NCI-H510A treated with DMSO at 0.1 percent for 48 hours (cell line): Measurements from ENCODE around the gene TLE2.

Experiments used
- DNase-seq: peaks from one replicate; lab custom pipeline; 2025; lab: John Stamatoyannopoulos, UW

TLE2 gene

DNA sequence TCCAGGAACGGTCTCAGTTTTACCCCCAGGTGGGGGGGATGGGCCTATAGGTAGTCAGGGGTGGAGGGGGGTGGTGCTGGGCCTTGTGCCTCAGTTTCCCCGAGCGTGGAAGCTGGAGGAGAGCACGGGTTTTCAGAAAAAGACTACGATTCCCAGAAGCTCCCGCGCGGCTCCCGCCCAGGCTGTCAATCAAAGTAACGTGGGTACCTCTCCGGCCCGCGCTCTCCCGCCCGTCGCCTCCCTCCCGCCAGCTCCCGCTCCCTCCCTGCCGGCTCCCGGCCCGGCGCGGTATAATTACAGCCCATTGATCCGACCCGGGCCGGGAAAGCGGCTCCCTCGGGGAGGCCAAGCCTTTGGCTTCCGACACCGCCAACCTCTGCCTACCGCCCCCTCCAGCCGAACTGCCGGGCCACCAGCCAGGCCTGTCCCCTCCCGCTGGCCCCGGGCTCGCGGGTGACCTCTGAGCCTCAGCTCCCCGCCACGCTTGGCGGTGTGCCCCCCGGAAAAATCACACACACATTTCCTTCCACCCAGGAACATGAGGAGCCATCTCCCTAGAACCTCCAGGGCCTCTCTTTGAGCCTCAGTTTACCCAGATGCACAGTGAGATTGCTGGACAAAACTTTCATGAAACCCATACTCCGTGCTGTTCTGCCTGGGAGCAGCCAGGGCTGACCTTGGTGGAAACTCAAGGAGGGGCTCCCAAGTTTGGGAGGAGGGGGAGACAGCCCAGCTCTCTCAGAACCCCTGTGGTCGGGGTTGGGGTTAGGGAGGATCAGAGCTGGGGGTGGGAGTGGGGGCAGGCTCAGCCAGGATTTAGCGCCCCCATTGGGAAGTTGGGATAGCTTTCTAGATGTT lies 7.3 kb upstream of the TLE2 start:
- DNase-seq, result peak; percentile 75

DNA sequence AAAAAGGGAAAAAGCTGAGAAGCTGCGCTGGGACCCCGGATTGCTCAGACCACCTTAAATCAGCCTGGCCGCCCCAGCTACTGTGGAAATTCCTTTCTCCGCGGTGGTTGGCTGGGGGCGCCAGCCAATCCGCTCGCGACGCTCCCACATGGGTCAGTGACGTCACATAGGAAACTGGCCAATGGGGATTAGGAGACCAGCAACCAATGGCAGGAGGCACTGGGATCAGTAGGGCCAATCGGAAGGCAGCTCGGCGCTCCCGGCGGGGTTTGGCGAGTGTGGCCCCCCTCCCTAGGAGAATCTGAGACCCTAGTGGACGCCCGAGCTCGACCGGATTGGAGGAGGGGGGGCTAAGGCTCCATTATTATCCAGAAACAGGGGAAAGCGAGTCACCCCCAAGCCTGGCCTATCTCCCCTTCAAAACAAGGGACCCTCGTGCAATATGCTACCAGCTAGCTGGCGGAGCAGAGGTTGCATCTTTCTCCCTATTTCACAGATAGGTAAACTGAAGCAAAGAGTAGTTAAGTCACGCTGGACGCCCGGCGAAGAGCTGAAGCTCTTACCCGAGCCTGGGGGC lies 6.5 kb upstream of the TLE2 start:
- DNase-seq, result peak; percentile 88

DNA sequence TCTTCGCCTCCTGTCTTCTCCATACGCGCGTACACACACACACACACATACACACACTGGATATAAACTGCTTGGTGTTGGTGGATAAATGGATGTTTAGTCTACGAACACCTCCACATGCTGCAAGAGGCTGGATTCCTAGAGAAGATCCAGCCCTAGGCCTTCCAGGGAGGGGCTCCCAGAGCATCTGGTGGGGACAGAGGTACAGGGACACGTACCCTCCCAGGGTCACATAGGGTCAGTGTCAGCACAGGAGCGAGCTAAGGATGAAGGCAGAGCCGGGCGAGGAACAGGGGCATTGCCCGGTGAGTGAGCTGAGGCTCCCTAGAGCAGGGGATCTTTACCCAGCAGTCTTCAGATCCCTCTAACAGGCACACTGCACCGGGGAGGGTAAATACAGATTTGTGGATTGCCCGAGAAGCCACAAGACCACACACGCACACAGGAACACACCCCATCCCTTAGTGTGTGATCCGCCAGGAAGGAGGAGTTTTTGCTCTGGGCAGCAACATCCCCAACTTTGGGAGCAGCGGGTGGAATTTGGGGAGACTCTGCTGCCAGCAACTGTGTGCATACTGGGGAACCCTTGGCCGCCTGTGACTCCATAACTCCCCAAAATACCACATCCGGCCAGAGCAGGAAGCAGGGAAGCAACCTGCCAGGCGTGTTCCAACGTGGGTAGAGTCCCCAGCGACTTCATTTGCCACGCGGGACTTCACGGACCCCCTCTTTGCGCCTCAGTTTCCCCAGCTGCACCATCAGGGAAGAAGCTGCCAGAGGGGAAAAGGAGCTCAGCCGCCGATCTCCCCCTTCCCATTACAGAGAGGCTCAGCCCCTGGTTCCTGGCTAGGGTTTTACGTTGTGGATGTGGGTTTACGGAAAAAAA lies 5.8 kb upstream of the TLE2 start:
- no peak for DNase-seq

DNA sequence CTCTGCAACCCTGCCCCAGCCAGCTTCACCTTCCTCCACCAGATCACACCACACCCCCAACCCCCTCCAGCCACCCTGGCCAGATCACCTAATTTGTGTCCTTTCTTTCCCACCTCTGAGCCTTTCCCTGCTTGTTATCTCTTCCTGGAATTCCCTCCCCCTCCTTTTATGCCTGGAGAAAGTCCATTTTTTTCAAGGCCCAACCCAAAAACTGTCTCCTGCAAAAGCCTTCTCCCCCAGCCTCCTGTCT lies 5.3 kb upstream of the TLE2 start:
- DNase-seq, result no peak

DNA sequence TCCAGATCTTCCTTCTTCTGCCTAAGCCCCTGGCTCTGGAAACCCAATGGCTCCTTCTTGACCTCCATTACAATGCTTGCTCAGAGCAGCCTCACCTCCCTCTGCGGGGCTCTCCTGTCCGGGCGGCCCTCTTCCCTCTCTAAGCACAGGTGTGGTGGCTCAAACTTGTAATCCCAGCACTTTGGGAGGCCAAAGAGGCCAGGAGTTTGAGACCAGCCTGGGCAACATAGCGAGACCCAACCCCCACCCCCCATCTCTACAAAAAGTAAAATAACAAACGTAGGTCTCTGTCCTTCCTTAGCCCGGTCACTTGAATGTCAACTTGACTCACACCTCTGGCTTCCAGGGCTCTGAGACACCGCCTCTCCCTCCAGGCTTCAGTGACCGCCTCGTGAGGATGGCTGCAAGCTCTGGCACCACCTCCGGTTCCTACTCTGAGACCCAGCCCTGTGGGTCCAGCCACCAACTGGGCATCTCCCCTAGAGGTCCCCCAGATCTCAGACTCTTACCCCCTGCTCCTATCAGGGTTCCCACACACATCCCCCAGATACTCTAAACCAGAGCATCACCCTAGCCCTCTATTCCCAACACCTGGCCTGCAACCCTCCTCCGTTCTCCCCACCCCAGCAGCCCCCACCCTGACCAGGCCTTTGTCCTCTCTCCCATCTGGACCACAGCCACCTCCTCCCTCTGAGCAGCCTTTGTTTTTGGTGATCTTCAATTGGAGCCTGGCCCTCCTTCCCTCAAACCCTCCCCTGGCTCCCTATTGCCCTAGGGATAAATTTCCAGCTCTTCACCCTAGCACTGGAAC lies 4.7 kb upstream of the TLE2 start:
- no peak for DNase-seq

DNA sequence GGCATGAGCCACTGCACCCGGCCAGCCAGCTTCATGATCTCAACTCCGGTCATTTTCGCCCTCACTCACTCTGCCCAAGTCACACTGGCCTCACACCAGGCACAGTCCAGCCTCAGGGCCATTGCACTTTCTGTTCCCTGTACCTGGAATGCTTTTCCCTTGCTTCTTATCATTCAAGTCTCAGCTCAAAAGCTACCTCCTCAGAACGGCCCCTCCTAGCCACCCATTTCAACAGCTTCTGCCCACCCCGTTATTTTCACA lies 2.5 kb upstream of the TLE2 start:
- no peak for DNase-seq

DNA sequence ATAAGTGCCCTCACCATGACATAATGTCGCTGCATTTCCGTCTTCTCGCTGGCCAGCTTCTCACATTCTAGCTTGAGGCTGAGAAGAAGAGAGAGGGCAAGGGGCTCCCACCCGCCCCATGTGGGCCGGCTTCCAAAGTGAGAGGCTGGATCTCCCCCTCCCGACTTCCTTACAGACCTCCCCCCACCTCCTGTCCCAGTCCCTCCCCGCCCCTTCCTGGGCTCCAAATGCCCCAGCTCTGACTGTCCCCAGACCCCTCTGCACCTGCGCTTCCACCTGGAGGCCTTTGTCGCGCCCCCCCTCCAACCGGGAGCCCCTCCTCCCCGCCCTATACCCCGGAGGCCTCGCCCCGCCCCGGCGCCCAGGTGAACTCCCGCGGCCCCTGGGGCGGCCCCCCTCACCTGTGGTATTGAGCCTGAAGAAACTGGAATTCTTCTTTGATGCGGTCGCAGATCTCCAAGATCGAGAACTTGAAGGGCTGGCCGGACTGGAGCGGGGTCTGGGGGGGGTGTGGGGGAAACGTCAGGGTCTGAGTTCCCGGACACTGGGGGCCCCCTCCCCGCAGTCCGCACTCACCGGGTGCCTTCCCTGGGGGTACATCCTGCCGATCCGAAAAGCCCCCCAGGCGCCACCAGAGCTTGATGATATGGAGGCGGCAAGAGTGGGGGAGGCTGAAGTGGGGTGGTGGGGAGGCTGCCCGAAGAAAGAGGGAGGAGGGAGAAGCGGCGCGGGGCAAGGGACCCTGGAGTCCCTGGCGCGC lies 595 bp downstream of the TLE2 start:
- no peak for DNase-seq

DNA sequence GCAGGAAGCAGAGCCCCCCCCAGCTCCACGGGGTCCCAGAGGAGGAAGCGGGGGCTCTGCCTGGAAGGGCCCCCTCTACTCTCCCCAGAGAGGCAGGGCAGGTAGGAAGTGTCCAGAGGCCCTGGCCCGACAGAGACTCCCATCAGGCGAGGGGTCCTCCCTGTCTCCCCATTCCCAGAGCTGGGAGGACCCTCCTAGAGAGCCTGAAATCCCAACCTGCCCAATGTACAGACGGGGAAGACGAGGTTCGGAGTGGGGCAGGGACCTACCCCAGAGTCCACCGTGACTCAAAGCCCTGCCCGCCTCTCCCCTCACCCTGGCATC lies 1.1 kb downstream of the TLE2 start:
- DNase-seq, result no peak

DNA sequence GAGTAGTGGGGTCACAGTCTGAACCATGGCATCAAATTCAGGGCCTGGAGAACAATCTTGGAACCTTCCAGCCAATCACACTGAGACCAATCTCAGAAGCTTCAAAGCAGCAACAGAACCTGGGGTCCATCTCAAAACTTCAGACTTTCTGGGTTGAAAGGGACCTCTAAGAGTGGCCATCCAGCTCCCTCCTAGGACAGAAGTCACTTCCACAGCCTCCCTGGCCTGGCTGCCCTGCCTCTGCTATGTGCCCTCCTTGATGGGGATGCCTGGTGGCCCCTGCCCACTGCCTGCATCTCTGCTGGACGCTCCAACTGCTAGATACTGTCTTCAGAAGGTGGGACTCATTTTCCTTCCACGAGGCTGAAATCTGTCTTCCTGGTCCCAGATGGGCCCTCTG lies 1.8 kb downstream of the TLE2 start:
- no peak for DNase-seq

DNA sequence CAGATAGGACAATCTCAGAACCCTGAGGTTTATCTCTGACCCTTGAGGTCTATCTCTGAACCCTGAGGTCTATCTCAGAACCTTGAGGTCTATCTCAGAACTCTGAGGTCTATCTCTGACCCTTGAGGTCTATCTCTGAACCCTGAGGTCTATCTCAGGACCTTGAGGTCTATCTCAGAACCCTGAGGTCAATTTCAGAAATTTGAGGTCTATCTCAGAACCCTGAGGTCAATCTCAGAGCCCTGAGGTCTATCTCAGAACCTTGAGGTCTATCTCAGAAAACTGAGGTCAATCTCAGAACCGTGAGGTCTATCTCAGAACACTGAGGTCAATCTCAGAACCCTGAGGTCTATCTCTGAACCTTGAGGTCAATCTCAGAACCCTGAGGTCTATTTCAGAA lies 2.3 kb downstream of the TLE2 start:
- DNase-seq, result no peak

DNA sequence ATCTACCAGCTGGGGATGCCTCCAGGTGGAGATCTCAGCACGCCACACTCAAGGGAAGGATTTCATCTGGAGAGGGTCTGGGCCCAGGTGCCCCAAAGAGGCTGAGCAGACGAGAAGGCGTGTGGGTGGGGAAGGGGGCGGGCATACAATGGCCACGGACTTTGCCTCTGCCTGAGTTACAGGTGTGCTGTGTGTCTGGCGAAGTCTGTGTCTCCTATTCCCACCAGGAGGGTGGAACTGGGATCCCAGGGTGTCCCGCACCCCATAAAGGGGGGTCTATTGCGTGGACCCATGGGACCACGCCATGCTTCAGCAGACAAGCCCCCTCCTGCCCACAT lies 3.6 kb downstream of the TLE2 start:
- DNase-seq, result no peak

DNA sequence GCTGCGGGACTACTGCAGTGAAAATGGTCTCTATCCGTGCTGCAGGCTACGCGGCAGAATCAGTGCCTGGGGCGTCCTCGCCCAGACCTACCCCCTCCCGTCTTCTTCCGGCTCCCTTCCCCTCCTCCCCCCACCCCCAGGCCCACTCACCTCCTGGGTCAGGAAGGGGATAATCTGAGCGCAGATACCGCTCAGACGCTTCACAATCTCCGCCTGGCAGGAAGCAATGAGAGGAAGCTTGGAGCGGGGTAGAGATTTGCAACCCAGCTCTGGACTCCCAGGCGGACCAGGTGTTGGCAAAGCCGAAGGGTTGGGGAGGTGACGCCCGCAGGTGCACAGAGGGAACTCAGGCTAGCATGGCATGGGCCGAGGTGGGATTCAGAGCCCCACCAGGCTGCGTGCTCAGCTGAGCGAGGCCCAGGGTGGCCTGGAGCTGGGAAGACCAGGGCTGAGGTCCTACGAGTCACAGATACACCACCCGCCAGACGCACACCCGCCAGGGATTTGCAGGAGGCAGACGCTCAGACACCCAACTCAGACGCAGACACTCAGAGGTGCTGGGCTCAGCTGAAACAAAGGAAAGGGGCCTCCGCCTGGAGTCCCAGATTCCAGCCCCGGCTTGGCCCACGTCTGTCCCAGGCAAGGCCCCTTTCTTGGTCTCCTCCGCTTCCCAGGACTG lies 4.1 kb downstream of the TLE2 start:
- peak; percentile 25 for DNase-seq

DNA sequence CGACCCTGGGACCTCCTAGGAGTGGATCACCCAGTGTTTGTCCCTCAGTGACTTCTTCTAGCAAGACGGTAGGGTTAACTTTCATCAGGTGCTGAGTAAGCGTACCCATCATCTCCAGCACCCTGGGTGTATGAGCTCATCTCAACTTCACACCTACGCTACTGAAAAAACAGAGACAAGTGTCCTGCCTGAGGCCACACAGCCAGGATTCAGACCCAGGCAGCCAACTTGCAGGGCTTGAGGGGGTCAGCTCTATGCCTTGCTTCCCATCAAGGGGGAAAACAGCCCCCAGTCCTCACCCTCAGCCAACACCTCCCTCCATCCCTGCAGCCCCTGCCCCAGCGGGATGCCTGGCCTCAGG lies 4.6 kb downstream of the TLE2 start:
- DNase-seq, result no peak

DNA sequence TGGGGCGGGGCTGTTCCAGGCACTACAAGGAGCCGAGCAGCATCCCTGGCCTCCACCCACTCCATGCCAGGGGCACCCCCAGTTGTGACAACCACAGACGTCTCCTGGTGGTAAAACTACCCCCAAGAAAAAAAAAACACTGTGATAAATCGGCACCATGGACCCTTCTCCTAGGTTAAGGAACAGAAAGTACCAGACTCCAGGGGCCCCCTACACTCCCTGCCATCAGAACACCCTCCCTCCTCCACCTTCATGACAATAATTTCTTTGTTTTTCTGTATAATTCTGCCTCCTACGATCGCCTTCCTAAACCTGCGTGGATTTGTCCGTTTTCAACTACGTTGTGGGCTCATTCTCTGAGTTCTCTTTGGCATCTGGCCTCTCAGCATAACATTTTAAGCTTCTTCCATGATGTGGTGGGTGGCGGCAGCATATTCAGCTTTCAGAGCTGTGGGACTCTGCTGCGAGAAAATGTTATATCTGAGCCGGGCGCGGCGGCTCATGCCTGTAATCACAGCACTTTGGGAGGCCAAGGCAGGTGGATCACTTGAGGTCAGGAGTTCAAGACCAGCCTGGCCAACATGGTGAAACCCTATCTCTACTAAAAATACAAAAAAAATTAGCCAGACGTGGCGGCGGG lies 8.6 kb downstream of the TLE2 start:
- DNase-seq, result no peak

DNA sequence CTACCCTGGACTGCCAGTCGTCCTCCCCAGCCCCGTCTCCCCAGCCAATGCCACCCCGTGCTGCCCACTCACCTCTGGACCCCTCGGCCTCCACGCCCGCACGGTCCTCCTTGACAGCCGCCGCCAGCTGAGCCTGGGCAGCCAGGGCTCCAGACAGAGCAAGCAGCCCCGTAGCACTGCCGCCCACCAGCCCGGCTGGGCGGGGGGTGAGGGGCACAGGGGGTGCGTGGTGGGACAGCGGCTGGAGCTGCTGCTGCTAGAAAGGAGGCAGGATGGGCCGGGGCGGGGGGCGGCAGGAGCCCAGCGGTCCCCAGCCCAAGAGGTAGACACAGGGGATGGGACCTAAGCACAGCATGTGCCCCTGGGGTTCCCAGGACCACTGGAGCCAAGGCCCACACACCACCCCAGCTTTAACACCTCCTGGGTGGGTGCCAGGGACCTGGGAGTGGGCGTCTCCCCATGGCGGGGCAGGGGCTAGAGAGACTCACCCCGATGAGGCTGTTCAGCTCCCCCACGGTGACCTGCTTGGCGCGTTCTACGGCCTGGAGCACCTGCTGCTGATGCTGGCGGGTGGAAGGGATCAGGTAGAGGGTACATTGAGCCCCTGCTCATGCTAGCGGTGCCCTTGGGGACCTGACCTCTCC lies 9.7 kb downstream of the TLE2 start:
- no peak for DNase-seq

DNA sequence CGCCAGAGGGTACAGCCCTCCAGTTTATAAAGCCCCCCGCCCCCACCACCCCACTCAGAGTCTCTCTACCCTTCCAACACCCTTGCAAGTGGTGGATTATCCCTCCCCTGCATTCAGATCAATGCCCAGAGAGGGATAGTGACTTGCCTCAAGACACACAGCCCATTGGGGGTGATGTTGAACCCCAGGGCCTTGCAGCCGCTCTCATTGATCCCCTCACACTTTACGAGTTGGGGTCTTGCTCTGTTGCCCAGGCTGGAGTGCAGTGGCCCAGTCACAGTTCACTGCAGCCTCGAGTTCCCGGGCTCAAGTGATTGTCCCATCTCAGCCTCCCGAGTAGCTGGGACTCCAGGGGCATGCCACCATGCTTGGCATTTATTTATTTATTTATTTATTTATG lies 11.2 kb downstream of the TLE2 start:
- DNase-seq, result no peak

DNA sequence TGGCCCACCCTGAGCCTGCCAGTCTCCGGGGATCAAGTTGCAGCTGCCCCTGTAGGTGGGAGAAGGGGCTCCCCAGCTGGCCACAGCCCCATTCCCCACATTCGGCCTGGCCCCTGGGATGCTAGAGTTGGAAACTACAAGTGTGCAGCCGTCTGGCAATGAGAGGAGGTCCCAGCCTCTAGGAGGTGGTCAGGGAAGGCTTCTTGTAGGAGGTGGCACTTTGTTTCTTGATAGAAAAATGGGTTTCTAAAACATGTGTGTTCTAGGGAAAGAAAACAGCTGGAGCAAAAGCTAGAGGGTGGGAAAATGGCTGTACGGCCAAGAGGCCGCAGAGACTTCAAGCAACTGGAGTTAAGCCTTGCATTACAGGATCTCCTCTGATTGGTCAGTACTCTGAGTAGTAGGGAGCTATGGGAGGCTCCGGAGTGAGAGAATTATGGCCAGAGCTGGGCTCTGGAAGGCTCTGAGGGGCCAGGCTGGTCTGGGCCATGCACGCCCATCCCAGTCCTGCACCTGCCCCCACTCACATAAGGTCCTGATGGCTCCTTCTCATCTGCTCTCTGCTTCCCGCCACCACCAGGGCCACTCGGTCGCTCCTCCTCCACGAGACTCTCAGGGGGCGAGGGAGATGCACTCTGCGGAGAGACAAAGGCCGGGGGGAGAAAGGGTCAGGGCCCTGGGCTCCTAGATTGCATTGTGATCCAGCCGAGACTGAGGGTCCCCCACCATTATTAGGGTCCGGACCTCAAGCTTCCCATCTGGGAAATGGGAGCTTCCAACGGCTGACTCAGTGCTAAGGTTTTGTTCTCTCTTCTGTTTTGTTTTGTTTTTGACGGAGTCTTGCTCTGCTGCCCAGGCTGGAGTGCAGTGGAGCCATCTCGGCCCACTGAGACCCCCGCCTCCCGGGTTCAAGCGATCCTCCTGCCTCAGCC lies 13.7 kb downstream of the TLE2 start:
- DNase-seq, result no peak

DNA sequence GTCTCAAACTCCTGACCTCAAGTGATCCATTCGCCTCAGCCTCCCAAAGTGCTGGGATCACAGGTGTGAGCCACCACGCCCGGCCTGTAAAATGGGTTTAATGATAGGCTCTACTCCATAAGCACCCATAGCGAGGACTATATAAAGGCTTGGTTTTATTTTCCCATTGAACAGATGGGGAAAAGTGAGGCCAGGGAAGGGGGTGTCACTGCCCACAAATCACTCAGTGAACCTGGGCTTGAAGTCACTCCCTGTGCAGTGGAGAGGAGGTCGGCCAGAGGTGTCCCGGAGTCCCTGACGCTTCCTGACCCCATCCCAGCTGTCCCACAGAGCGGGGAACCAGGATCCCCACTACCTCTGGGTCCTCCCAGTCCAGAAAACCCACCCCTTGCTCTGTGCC lies 14.9 kb downstream of the TLE2 start:
- DNase-seq, result no peak

DNA sequence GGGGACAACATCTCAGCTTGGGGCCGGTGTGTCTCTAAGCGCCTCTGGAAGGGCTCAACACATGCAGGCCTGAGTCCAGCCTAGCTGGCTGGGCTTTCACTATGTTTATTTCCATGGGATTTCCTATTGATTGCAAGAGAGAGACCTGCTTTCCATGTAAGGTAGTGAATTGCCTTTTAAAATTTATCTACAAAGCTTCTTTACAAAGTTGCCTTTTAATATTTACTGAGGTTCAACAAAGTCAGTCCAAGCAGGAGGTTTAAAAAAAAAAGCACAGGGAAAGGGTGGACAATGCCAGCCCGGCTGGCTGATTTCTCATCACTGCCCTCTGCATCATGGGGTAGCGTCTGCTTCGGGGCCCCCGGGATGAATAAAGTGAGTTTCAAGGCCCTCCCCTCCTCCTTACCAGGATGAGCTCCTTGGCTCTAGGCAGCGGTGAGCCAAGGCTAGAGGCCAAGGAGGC lies 15.8 kb downstream of the TLE2 start:
- no peak for DNase-seq
